HG02840 (cell line): ENCODE measurements around the gene ETV6.

Experiments used
- ATAC-seq: cut with Tn5 transposase; IDR thresholded peaks from one replicate; pipeline ENCODE4 v1.9.1; 2021; ENCODE audit warnings: mild to moderate bottlenecking, moderate library complexity, moderate number of reproducible peaks; ENCODE audit not compliant: unreplicated experiment, low FRiP score

ETV6 gene

DNA sequence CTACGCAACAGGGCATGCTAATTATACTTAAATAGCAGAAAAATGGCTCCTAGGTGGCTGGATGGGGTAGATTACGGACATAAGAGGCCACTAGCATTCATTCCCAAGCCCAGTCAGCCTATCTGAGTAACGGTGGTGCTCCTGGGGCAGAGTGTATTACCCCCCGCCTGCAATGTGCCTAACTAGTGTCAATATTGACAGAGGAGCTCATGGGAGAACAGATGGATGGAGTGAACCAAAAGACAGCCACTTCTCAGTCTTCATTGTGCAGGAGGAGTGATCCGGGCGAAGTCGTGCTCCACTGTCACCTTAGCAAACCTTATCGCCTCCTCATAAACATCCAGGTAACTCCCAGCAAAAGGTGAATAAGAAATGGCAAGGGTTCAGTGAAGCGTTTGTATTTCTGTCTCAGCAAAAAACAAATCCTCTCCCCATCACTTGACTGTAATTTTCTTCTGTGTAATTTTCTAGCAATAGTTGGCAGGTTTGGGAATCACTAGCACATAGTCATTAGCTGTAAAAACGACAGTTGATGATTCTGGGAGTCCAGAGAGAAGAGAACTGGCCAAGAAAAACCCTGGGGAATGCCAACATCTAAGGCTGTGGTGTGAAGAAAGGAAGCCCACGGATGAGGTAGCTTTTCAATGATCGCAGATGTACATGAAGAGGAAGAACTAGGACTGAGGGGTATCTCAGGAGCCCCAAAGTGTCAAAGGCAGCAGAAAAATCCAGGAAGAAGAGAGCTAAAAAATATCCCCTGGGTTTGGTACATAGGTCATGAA is 294.6 kb downstream of the ETV6 start:
- no peak for ATAC-seq
